D721Med (cell line): ENCODE data around the gene TEDC2.
A peak's percentile ranks its signal among the peaks of the same experiment; 100 is the strongest.

Experiments
- DNase-seq: peaks from one replicate; pipeline ENCODE4 v3.0.0; 2011; ENCODE audit warnings: low spot score; ENCODE audit not compliant: insufficient read length
- FAIRE-seq: peaks from 2 replicates; lab custom pipeline; 2011; peaks lifted over from hg19 to GRCh38; lab: Jason Lieb, UNC
- CTCF ChIP-seq: IDR thresholded peaks from 2 replicates; pipeline ENCODE4 v1.5.1; 2012; ENCODE audit warnings: mild to moderate bottlenecking, control low read depth; ENCODE audit not compliant: insufficient read depth; ENCODE audit errors: missing control alignments

Gene TEDC2

DNA sequence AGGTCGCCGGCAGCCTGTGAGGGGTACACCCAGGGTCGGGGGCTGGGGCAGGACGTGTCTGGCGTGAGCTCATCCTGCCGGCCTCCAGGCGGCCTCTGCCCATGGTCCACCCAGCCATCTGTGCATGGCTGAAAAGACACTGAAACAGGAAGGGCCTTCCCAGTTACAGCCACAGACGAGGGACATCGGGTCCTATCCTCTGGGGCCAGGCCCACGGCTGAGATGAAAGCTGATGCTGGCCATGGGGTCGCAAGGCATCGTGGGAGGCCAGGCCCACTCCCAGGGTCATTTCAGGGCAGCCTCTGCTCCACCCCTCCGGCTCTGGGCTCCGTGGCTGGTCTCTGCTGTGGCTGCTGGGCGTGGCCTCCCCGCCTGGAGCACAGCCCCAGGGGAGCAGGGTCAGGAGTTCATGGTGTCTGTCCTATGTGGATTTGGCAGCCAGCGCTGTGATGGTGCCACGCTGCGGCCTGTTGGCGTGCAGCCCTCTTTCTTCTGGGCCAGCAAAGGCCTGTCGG lies 37.3 kb downstream of the TEDC2 start:
- peak; percentile 1 for TF ChIP-seq CTCF

DNA sequence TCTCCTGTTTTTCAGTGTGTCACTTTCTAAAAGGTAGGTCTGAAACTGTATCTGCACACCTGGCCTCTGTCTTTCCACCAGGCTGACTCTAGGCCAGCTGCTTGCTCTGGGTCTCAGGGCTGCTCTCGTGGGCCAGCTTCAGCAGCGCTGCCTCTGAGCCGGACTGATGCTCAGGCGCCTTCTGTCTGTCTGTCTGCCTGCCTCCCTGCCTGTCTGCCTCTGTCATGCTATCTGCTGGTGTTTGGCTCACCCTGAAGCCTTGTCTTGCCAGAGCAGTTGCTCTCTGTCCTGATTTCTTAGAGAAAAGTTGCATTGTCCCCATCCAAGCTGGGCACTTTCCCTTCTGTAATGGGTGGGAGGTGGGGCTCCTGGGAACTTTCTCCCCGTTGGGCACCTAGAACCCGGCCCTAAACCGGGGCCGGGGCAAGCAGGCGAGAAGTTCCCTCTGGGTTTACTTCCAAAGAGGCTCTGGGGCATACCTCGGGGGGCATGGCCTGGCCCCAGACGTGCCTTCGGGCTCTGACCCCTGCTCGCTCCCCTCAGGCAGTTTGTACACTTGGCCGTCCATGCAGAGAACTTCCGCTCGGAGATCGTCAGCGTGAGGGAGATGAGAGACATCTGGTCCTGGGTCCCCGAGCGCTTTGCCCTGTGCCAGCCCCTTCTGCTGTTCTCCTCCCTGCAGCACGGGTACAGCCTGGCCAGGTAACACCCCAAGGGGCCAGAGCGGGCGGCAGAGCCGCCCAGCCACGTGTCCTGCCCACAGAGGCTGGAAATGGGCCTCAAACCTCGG lies 38.0 kb downstream of the TEDC2 start:
- no peak for FAIRE-seq
- no peak for DNase-seq
- TF ChIP-seq CTCF = no peak

More for the DNA sequence above, 37.3 kb downstream of the TEDC2 start:
- FAIRE-seq (no peak), DNase-seq (no peak)

- no peak for FAIRE-seq
- no peak for DNase-seq
- no peak for TF ChIP-seq CTCF
Observed at GRCh38 chr16:2498531-2499253, 38.8 kb downstream of the TEDC2 start.

- no peak for TF ChIP-seq CTCF
- FAIRE-seq (no peak), DNase-seq (no peak)
Observed at GRCh38 chr16:2499454-2499853, 39.5 kb downstream of the TEDC2 start.

- DNase-seq = no peak
- no peak for TF ChIP-seq CTCF
- no peak for FAIRE-seq
Observed at GRCh38 chr16:2499890-2500429, 40.1 kb downstream of the TEDC2 start.

DNA sequence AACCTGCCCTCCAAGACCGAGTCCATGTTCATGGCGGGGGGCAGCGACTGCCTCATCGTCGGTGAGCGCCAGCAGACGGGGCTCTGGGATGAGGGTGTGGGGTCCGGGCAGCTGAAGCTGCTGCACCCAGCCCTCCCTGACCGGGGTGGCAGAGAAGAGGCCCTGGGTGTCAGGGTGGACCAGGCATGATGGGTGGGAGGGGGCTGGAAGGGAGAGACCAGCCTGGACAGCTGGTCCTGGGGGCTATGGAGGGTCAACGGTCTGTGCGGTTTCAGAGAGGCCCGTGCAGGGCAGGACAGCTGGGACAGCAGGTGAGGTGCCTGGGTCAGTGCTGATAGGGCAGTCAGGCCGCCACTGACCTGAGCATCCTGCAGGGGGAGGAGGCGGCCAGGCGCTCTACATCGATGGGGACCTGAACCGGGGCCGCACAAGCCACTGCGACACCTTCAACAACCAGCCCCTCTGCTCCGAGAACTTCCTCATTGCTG lies 40.6 kb downstream of the TEDC2 start:
- no peak for DNase-seq
- no peak for FAIRE-seq
- no peak for TF ChIP-seq CTCF
